OCI-LY7 (cell line): ENCODE results near the gene WNT6. TPM values are rescaled to one million over a fixed set of nuclear protein-coding genes. Genes with fewer than 3 reads are reported as not detected.

ENCODE experiments used
- BruUV-seq: library from RNA; stranded (reverse); fragments of 400-500 nt; replicated peaks from 2 replicates; lab custom pipeline; 2021; lab: Mats Ljungman, UMichigan
- CTCF ChIA-PET: fragments of 300-600 bp; sonication (Branson Sonifier 250); formaldehyde crosslinking; loops from one replicate; lab custom pipeline; 2022; ENCODE audit warnings: antibody characterized with exemption; ENCODE audit not compliant: unreplicated experiment; lab: Charles Lee
- POLR2A ChIA-PET: fragments of 300-600 bp; sonication (Branson Sonifier 250); formaldehyde crosslinking; loops from one replicate; lab custom pipeline; 2022; ENCODE audit warnings: antibody characterized with exemption; lab: Charles Lee
- DNase-seq: peaks from one replicate; pipeline ENCODE4 v3.0.0-alpha.2; 2015; ENCODE audit warnings: low spot score
- H2AFZ ChIP-seq: fragments of 200-600 bp; sonication (generic), shearing (Covaris generic); 2 replicates; pipeline ENCODE4 v1.6.1; 2014; ENCODE audit warnings: mild to moderate bottlenecking, antibody characterized with exemption, low read length, moderate library complexity
- H3K27ac ChIP-seq: fragments of 200-600 bp; sonication (generic); 2 replicates; pipeline ENCODE4 v1.5.1; 2014; ENCODE audit warnings: mixed run types, low read depth, mild to moderate bottlenecking, moderate library complexity, low read length, inconsistent platforms; ENCODE audit not compliant: poor library complexity, severe bottlenecking
- H3K36me3 ChIP-seq: fragments of 200-600 bp; sonication (generic); 2 replicates; pipeline ENCODE4 v1.6.1; 2014; ENCODE audit warnings: mild to moderate bottlenecking, antibody characterized with exemption, low read length, moderate library complexity, mixed read lengths; ENCODE audit not compliant: insufficient read depth
- H3K4me1 ChIP-seq: fragments of 200-600 bp; sonication (generic); 2 replicates; pipeline ENCODE4 v1.5.1; 2014; ENCODE audit warnings: mild to moderate bottlenecking, low read length; ENCODE audit not compliant: insufficient read depth, poor library complexity, severe bottlenecking
- H3K4me2 ChIP-seq: fragments of 200-600 bp; sonication (generic); 2 replicates; pipeline ENCODE4 v1.6.1; 2014; ENCODE audit warnings: mild to moderate bottlenecking, low read length
- H3K4me3 ChIP-seq: fragments of 200-600 bp; sonication (generic); 2 replicates; pipeline ENCODE4 v1.5.1; 2014; ENCODE audit warnings: mild to moderate bottlenecking, low read depth, low read length; ENCODE audit not compliant: poor library complexity, severe bottlenecking
- H3K79me2 ChIP-seq: fragments of 200-600 bp; sonication (generic); 2 replicates; pipeline ENCODE4 v1.6.1; 2016; ENCODE audit warnings: low read depth, mild to moderate bottlenecking, low read length, moderate library complexity, mixed read lengths; ENCODE audit not compliant: insufficient read depth
- H3K9me2 ChIP-seq: fragments of 200-600 bp; sonication (generic); 2 replicates; pipeline ENCODE4 v1.6.1; 2016; ENCODE audit warnings: mild to moderate bottlenecking, low read length, mixed read lengths; ENCODE audit not compliant: insufficient read depth
- H3K9me3 ChIP-seq: fragments of 200-600 bp; sonication (generic); 2 replicates; pipeline ENCODE4 v1.6.1; 2014; ENCODE audit warnings: mild to moderate bottlenecking, mixed run types, low read length, mixed read lengths
- H4K20me1 ChIP-seq: fragments of 200-600 bp; sonication (generic); 2 replicates; pipeline ENCODE4 v1.6.1; 2014; ENCODE audit warnings: mild to moderate bottlenecking, antibody characterized with exemption, low read length, moderate library complexity, mixed read lengths; ENCODE audit not compliant: insufficient read depth
- CTCF ChIP-seq: fragments of 200-600 bp; sonication (generic); conservative IDR thresholded peaks from 2 replicates; pipeline ENCODE4 v1.5.1; 2014; ENCODE audit warnings: mild to moderate bottlenecking, antibody characterized with exemption, low read length, moderate library complexity, mixed read lengths
- EZH2phosphoT487 ChIP-seq: fragments of 200-600 bp; sonication (generic); IDR thresholded peaks from 2 replicates; pipeline ENCODE4 v1.6.1; 2018; ENCODE audit warnings: low read depth, borderline replicate concordance, mild to moderate bottlenecking, mixed run types, antibody characterized with exemption, low read length, moderate library complexity, mixed read lengths
- intact Hi-C: fragments of 100-400 bp; cut with micrococcal nuclease; formaldehyde crosslinking; loops from one replicate; pipeline ENCODE4 v1.10.0; 2022; ENCODE audit not compliant: unreplicated experiment
- total RNA-seq, 2 experiments: library from RNA; depleted of rRNA in 1 of 2; stranded (reverse); fragments of >200 nt in 1 of 2; shearing (Covaris generic) in 1 of 2; gene quantifications; 2 replicates each; pipeline ENCODE4 v1.2.3, GENCODE V29; 2014 to 2022

WNT6 gene
- total RNA-seq, 2 experiments from 2014 or later = 0.74 TPM; not detected in 1

DNA sequence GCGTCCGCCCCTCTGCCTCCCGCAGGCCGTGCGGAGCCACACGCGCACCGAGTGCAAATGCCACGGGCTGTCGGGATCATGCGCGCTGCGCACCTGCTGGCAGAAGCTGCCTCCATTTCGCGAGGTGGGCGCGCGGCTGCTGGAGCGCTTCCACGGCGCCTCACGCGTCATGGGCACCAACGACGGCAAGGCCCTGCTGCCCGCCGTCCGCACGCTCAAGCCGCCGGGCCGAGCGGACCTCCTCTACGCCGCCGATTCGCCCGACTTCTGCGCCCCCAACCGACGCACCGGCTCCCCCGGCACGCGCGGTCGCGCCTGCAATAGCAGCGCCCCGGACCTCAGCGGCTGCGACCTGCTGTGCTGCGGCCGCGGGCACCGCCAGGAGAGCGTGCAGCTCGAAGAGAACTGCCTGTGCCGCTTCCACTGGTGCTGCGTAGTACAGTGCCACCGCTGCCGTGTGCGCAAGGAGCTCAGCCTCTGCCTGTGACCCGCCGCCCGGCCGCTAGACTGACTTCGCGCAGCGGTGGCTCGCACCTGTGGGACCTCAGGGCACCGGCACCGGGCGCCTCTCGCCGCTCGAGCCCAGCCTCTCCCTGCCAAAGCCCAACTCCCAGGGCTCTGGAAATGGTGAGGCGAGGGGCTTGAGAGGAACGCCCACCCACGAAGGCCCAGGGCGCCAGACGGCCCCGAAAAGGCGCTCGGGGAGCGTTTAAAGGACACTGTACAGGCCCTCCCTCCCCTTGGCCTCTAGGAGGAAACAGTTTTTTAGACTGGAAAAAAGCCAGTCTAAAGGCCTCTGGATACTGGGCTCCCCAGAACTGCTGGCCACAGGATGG lies 14.0 kb downstream of the WNT6 start:
- ChIA-PET CTCF (interaction anchor here (4.0 to 5.5 kb wide), 2 partner anchors 14 to 23 kb away, joined by 17 to 107 read pairs; no protein-coding TSS in a partner anchor), POLR2A (interaction anchor here (0.9 kb wide), 1 partner anchor 26 kb away, joined by 5 read pairs; no protein-coding TSS in a partner anchor)
- Histone ChIP-seq H3K4me3 (no peak overlapping the region), H3K9me2 (no peaks in the 10 kb centered on the region), H3K36me3 (no peaks in the 10 kb centered on the region), H3K4me2 (no peak overlapping the region), H4K20me1 (no peaks in the 10 kb centered on the region), H3K9me3 (no peaks in the 10 kb centered on the region), H3K4me1 (peaks cover 22% of the 10 kb centered on the region), H3K27ac (no peak overlapping the region), H2AFZ (no peak overlapping the region), H3K79me2 (no peaks in the 10 kb centered on the region)
- TF ChIP-seq CTCF = no peak
- TF ChIP-seq EZH2phosphoT487 = no peak
- intact Hi-C loops = no loop called here
- DNase-seq = no peak
- BruUV-seq = no TSS peak

DNA sequence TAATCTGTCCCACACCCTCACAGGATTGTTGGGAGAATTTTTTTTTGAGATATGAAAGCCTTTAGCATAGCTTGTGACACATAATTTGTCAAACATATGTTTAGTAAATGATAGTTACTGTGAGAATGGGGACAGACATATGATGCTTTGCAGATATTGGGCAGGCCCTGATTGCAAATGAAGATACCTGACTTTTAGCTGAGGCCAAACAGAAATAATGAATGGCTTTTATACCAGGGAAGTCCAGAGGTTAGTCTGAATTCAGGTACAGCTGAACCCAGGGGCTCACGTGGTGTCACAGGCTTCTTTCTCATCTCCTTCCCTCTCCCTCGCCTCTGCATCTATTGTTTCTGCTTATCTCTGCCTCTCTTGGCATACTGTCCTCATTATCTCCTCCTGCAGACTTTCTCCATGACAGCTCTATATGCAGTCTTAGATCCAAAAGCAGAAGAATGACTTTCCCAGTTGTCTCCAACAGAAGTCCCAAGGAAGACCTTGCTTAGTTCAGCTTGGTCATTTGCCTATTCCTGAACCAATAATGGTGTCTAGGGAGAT lies 16.2 kb downstream of the WNT6 start:
- Histone ChIP-seq H2AFZ (no peak overlapping the region), H3K4me2 (no peak overlapping the region), H3K36me3 (no peaks in the 10 kb centered on the region), H3K9me3 (no peaks in the 10 kb centered on the region), H3K9me2 (no peaks in the 10 kb centered on the region), H3K79me2 (no peaks in the 10 kb centered on the region), H3K4me1 (peaks cover 43% of the 10 kb centered on the region), H4K20me1 (no peaks in the 10 kb centered on the region), H3K27ac (no peak overlapping the region), H3K4me3 (no peak overlapping the region)
- intact Hi-C loops = loop anchor here (1.0 to 2.0 kb wide), 4 partner anchors 23 to 105 kb away; partner anchors contain the start of gene CDK5R2
- TF ChIP-seq EZH2phosphoT487 (no peak), CTCF (no peak)
- ChIA-PET POLR2A (interaction anchor here (0.5 to 6.2 kb wide), 3 partner anchors 11 to 161 kb away, joined by 3 to 86 read pairs (median 13); no protein-coding TSS in a partner anchor), CTCF (interaction anchor here (1.0 to 5.5 kb wide), 5 partner anchors 11 to 33 kb away, joined by 3 to 107 read pairs (median 17); no protein-coding TSS in a partner anchor)
- no peak for DNase-seq
- BruUV-seq = no TSS peak
